Measurements from ENCODE around the gene TTYH3.

Gene TTYH3

DNA sequence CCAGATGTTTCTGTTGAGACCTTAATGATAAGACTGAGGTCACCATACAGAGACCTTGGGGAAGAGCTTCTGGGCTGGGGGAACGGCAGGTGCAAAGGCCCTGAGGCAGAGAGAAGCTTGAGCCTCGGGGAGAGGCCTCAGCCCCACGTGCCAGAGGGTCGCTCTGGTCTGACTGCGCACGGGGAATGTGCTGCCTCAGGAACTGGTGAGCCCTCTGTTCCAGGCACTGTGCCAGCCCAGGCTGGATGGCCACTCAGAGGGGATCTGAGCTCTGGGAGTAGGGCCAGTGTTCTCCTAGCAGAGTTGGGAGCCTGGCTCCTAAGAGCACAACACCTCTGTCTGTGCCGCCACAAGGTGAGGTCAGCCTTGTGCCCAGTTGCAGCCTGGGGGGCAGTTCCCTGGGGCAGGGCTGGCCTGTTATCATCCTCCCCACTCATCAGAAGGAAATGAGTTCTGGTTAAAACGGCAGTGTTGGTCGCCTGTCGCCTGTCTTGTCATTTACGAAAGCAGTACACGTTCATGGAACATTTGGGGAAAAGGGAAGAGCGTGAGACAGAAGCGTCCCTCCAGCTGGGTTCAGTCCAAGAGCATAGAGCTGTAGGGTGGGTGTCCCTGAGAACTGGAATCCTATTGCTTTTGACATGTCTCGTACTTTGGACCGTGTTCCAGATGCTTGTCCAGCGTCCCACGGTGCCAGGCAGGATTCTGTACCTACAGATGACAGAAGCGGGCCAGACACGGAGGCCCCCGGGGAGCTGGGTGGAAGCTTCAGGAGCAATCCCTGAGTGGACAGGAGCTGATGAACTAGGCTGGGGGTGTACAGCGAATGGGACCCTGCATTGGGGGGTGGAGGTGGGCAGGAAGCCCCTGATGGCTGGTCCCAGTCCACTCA lies 4.3 kb downstream of the TTYH3 start:
- no peak for DNase-seq

DNA sequence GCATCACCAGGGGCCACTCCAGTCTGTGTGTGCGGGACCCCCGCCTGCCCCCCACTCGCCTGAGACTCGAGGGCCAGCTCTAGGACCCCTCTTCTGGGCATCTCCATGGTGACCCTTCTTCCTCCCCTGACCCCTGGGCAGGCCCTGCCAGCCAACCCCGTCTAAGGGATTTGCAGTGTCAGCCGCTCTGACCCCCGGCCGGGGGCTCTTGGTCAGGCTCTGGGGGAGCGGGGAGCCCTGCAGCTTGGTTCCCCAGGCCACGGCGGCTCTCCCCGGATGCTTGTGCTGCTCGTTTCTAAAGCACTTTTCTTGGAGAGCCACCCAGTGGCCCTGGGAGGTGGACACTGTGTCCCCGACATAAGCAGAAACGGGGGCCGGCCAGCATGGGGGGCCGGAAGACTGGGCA lies 5.3 kb downstream of the TTYH3 start:
- no peak for DNase-seq

DNA sequence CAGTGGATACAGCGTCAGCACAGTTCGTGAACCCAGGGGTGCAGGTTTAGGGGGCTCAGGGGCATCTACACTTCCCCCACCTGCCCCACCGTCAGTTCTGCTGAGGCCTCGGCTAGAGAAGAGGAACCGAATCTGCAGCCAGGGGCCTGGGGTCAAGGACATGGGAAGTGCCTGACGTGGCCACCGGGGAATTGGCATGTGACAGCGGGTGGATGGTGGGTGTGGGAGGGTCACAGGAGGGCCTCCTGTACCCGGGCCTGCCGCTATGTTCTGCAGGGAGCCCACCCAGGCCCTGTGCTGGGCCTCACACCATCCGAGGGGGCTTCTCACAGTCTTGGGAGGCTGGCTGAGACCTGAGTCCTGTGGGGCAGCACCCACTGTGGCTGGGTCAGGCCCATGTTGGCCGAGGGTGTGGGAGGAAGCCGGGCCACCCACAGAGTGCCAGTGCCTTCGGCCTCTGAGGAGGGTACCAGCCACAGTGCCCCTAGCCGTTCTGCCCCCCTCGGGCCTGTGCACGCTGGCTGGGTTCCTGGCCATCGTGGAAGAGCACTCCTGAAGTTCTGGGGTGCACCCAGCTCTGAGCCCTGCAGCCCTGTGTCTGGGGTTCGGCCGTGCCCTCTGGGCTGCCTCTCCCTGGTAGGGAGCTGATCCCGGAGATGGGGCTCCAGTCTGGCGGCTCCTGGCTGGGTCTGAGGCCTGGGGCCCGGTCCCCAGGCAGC lies 5.9 kb downstream of the TTYH3 start:
- DNase-seq = no peak

DNA sequence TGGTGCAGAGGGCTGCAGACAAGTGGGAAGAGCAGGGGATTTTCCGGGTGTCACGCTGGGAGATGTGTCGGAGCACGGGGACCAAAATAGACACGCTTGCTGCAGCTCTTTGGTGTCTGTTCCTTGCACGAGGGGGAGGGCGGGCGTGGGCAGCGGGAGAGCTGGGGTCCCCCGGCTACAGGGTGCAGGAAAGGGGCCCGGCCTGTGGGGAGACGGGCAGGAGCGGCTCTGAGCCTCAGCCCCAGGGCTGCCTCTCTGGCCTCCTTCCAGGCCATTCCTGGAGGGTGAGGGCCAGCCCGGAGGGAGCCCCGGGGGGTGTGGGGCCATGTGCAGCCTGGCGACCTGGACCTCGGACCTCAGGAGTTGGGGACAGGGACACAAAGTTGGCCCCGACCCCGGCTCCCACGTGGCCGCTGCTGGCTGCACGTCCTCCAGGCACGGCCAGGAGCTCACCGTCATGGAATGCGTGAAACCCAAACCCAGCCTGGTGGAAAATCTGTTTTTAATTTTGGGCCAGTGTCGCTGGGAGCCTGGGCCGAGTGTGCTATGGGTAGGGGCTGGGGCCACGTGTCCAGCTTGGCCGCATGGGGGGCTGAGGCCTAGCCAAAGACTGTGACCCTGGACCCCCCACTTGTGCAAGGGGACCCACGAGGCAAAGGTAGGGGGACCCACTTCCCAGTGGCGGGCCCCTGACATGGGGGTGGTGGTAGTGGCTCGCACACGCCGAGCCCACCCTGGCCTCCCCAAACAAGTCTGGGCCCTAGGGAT lies 6.6 kb downstream of the TTYH3 start:
- peak; percentile 91 for DNase-seq

DNA sequence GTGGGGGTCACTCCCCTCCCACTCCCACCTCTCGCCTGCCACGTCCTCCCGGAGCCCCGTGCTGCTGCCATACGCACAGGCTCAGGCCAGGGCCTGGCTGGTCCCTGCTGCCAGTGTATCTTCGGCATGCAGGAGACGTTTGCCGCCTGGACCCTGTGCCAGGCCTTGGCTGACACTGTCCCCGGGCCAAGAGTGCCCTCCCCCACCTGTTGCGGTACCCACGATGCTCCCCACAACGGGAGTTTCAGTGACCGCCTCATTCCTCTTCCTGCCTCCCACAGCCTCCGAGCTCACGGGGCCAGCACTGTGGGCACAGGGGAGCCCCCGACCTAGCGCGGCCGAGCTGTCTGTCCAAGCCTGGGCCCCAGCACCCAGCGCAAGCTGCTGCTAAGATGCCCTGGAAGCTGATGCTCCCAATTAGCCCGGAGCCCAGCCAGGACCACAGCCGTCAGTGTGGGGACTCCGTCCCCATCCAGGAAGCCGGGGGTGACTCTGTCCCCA lies 7.4 kb downstream of the TTYH3 start:
- no peak for DNase-seq

DNA sequence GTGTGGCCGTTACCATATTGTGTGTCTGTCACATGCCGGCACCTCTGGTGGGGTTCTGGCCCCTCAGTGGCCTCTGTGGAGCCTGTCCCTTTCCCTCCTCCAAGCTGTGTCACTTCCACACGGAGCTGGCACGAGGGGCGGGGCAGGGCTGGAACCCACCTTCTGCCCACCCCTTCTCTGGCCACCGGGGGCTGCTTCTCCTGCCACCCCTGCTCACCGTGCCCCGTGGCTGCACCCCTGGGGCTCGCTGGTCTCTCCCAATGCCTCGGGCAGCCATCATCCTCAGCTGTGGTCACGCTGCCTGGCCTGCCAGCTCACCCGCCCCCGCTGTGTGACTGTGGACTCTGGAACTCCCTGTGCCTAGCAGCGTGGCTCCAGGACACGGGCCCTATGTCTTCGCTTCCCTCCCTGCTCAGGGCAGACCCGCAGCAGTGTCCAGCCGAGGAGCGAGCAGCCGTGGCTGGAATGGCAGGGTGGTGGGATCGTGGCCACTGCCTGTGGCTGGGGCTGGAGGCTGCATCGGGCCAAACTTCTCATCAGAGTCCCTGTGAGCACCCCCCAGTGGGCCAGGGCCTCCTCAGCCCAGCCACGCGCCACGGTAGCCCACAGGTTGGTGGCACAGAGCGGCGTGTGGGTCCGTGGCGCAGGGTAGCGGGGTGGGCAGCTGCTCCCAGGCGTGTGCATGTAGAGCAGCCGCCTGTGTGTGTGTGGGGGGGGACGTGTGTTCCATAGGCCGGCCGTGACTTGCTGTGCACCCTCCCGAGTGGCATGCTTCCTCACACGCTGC lies 8.1 kb downstream of the TTYH3 start:
- DNase-seq = no peak

DNA sequence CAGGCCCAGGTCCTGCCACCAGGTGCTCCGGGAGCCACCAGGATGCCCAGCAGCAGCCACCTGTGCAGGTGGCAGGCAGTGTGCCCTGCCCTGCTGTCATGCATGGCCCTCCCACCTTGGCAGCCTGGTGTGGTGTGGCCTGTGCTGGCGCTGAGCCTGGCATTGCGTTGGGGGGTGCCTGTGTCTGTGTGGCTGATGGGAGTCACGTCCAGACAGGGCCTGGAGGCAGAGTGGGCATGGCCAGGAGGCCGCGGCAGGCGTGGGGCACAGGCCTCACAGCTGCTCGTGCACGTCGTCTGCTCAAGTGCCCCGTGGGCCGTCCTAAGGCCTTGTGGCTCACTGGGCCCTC lies 8.7 kb downstream of the TTYH3 start:
- no peak for DNase-seq

DNA sequence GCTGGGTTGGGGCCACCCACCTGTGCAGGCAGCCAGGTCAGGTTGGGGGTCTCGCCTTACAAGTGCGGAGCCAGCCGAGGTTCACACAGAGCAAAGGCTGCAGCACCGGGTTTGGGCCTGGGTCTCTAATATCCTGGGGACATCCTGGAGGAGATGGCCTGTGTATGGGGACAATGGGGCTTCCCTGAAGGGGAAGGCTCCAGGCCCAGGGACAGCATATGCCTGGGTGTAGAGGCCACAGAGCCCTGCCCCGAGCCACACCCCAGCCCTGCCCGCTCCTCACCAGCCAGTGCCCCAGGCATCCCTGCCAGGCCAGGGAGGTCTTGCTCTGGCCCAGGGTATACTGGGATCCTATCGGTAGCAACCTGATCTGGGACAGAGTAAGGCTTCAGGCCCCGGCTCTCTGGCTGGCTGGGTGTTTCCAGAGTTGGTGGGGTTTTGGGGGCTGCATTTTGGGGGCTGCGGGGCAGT lies 9.1 kb downstream of the TTYH3 start:
- no peak for DNase-seq

DNA sequence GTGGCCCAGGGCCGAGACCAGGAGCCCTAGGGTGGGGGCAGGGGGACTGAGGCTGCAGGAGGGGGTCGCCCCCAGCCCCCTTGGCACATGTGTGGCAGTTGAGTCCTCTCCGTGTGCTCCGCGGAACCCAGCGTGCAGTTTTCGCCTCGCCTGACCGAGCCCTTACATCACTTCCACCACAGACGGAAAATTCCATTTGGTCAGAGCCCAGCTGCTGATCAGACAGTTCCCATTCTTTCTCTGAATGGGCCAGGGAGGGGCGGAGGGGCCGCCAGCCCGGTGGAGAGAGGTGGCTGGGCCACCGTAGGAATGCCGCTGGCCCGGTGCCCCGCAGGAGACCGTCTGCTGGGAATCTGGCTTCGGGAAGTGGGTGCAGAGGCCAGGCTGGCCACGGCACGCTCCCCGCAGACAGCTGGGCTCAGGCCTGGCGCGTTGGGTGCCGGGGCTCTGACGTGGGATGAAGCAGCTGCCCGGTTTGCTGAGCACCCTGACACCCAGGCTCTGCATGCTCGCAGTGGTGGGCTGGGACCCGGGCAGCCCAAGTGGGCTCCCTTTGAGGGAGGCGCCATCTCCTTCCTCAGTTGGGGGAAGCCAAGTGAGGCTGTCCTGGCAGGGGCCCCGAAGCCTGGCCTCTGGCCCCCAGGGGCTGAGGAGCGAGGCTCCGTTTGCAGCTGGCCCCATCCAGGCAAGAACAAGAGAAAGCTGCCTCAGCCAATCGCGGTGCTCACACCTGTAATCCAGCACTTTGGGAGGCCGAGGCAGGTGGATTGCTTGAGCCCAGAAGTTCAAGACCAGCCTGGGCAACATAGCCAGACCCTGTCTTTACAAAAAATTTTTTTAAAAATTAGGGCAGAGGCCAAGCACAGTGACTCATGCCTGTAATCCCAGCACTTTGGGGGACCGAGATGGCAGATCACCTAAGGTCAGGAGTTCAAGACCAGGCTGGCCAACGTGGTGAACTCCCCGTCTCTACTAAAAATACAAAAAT lies 9.9 kb downstream of the TTYH3 start:
- DNase-seq = peak; percentile 97

DNA sequence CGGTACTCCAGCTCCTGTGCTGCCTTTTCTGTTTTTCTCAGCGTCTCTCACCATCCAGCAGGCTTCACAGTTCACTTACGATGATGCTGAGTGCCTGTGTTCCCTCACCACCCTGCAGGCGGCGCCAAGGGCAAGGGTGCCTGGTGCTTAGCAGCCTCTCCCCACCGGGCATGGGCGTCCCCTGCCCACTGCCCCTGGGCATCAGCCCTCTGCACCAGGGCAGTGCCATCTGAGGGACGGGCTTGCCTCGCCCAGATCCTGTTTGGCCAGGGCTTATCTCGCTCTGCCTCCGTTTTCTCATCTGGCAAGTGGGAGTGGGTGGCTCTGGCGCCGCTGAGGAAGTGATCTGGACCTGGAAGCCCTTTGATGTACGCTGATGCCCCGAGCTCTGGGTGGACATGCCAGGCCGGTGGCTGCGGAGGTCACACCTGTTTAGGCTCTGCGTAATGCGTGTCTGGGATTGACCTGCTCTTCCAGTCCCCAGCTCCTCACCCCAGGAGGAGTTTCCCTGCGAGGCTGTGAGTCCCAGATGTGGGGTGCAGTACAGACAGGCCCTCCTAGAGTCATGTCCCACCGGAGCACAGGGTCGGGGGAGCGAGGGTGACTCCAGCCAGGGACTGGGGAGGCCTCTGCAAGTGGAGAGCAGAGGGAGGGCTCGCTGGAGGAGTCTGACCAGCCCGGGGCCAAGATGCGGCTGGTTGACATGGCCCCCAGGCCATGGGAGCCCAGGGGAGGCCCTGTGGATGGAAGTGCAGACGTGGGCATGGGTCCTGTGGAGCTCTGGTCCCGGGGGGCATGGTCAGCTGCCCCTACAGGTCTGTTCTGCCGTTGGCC lies 11.8 kb downstream of the TTYH3 start:
- no peak for DNase-seq

DNA sequence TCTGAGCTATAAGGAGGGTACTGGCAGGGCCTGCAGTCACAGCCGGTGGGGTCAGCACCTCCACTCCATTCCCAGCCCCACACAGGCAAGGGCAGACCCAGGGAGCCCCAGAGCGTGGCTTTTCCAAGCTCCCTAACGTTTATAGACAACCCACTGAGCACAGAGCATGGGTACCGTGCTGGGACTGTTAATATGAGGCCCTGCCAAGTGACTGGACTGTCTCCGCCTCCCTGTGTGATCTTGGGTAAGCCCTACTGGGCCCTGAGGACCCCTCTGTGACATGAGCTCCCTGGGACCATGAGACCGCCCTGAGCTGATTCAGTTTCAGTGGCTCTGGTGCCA lies 12.4 kb downstream of the TTYH3 start:
- DNase-seq = no peak

DNA sequence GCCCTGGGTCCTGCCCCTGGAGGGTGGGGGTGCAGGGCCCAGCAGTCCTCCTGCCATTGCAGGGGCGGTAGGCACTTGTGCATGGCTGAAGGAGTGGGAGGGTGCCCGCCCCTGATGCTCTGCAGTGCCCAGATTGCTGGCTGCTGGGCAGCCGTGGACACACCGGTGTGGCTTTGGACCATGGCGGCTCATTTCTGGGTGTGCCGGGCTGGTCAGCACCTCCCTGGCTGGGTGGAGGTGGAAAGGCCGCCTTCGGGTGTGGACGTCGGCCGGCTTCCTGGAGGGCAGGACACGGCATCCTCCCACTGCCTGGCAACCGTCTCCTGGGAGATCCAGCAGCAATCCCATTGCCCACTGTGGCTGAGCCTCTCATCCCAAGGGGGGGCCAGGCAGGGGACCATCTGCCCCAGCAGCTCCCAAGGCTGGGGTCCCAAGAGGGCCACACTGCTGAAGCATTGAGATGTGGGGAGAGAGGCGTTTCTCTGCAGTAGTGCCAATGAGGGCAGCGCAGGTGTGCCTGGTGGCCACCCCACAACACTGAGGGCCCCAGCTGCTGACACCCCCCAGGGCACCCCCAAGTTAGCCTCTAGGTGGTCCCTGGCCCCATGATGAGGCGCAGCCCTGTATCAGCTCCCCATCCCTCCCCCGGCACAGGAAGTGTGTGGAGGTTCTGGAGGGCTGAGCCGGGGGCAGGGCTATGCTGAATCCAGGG lies 12.9 kb downstream of the TTYH3 start:
- no peak for DNase-seq

DNA sequence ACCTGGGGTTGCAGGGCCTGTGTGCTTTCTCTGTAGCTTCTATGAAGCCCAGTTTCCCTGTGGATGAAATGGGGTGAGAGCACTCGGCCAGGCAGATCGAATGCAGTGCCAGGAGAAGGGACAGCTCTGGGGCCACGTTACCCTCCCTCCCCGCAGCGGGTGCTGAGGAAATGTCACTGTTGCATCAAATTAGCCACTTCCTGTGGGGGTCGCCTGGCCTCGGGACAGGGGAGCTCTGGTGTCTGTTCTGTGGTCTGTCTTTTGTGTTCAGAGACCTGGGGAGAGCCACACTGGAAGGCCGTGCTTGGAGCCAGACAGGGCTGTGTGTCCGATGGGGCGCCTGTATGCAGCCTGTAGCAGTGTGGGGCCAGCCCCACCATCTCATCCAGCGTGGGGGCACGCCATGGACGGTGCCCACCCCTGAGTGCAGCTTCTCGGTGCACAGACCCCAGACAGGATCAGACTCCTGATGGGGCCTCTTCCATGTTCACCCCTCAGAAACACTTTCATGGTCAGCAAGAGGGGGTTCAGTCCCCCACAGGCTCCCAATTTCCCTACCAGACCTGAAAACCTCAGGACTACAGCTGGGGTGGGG lies 13.6 kb downstream of the TTYH3 start:
- peak; percentile 49 for DNase-seq

DNA sequence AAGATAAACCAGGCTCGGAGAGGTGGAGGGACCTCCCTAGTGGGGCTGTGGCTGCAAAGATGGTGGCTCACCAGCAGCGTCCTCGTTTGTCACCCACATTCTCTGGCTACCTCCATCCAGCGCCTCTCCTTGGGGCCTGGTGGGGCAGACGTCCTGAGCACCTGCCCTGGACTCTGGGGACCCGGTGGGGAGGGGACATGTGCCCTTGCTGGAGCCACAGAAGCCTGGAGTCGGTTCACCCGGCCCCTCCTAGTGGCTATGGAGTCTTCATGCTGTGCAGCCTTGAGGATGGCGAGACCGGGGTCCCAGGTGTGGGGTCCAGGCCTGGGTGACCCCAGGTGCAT lies 14.5 kb downstream of the TTYH3 start:
- DNase-seq = no peak

DNA sequence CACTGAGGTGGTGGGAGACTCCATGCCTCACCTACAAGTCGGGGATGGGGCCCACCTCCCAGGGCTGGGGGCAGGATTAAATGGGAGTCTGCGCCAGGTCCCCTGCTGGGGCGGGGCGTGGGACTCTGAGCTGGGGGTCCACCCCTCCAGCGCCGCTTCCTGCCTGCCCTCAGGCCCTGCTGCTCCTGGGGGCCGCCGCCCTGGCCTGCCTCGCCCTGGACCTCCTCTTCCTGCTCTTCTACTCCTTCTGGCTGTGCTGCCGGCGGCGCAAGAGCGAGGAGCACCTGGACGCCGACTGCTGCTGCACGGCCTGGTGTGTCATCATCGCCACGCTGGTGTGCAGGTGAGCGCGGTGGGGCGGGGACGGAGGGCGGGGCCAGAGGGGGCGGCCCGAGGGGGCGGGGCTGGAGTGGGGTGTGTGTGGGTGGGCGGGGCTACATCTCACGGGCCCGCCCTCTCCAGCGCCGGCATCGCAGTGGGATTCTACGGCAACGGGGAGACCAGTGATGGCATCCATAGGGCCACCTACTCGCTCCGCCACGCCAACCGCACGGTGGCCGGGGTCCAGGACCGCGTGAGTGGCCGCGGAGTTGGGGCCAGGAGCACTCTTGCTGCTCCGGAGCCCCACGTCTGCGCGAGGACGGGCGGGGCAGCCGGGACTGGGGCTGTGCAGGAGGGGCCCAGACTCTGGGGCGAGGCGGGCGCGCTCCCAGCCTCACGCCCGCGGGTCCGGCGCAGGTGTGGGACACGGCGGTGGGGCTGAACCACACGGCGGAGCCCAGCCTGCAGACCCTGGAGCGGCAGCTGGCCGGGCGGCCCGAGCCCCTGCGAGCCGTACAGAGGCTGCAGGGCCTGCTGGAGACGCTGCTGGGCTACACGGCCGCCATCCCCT lies 15.1 kb downstream of the TTYH3 start:
- DNase-seq = no peak

DNA sequence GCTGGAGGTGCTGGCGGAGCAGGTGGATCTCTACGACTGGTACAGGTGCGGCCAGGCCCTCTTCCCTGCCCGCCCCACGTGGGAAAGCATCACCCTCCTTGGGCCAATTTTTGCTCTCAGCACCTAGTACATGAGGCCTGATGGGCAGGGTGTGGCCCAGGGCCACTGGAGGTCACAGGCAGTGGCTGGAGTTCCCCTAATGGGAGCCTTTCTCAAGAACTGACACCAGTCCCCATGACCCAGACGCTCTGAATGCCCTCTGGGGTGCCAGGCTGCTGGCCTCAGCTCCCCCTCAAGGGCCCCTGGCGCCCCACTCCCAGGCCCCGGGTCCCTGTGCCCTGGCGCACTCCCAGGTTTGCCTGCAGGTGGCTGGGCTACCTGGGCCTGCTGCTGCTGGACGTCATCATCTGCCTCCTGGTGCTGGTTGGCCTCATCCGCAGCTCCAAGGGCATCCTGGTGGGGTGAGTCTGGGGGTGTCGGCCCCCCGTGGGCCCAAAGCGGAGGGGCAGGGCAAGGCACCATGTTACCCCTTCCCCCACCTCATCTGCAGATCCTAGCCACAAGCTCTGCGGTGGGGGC lies 15.9 kb downstream of the TTYH3 start:
- DNase-seq = no peak

DNA sequence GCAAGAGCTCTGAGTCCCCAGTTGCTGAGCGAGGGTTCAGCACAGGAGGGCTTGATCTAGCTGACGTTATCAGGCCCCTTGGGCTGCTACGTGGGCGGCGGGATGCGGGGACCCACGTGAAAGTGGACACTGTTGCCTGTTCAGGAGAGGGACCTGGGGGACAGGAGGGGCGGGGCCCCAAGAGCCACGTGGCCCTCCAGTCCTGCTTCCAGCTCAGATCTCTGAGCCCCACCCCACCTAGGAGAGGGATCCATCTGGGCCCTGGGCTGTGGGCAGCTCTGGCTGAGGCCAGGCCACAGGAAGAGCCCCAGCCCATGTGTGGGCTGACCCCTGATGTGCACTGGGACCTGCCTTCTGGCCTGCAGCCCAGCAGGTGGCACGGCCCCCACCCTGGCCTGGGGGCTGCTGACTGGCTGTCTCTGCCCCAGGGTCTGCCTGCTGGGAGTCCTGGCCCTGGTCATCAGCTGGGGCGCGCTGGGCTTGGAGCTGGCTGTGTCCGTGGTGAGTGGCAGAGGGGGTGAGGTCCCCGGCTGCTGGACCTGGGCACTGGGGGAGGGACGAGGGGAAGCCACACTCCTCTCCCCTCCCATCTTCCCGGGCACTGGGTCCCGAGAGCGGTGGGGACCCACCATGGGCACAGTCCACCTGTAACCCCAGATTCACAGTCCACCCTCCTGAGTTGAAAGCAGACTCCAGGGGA lies 17.5 kb downstream of the TTYH3 start:
- DNase-seq = no peak

All from fibroblast of upper back skin (primary cell).